DMS153 treated with DMSO at 0.1 percent for 48 hours (cell line): ENCODE measurements around the gene DIAPH2.

Source experiments
- DNase-seq: peaks from one replicate; lab custom pipeline; 2025; ENCODE audit not compliant: unreplicated experiment; lab: John Stamatoyannopoulos, UW

DIAPH2 gene

GRCh38 chrX:97629597-97629985 is 944.9 kb downstream of the DIAPH2 start:
- peak; percentile 6 for DNase-seq

GRCh38 chrX:97633798-97634197 is 949.2 kb downstream of the DIAPH2 start:
- DNase-seq = no peak

GRCh38 chrX:97636473-97637140 is 952.0 kb downstream of the DIAPH2 start:
- DNase-seq = no peak

- DNase-seq = no peak
Observed at GRCh38 chrX:97637289-97637688, 952.6 kb downstream of the DIAPH2 start.

- no peak for DNase-seq
Observed at GRCh38 chrX:97638621-97639020, 954.0 kb downstream of the DIAPH2 start.

- no peak for DNase-seq
Observed at GRCh38 chrX:97639526-97639925, 954.9 kb downstream of the DIAPH2 start.
